D341Med (cell line): ENCODE data around the gene SPATA31D4.

ENCODE experiments used
- DNase-seq: peaks from one replicate; pipeline ENCODE4 v3.0.0; 2012; ENCODE audit warnings: low spot score

Gene SPATA31D4

GRCh38 chr9:81964218-81965171 lies 36.3 kb downstream of the SPATA31D4 start:
- no peak for DNase-seq

- no peak for DNase-seq
Observed at GRCh38 chr9:81968026-81968425, 39.8 kb downstream of the SPATA31D4 start.

GRCh38 chr9:81969971-81970370 lies 41.7 kb downstream of the SPATA31D4 start:
- no peak for DNase-seq

- DNase-seq, result no peak
Observed at GRCh38 chr9:81971727-81972126, 43.5 kb downstream of the SPATA31D4 start.

GRCh38 chr9:81974764-81975163 lies 46.5 kb downstream of the SPATA31D4 start:
- DNase-seq, result no peak

GRCh38 chr9:81976351-81976750 lies 48.1 kb downstream of the SPATA31D4 start:
- no peak for DNase-seq

- DNase-seq, result no peak
Observed at GRCh38 chr9:81979196-81979595, 51.0 kb downstream of the SPATA31D4 start.

GRCh38 chr9:81980568-81980967 lies 52.3 kb downstream of the SPATA31D4 start:
- no peak for DNase-seq

GRCh38 chr9:81981883-81982282 lies 53.7 kb downstream of the SPATA31D4 start:
- no peak for DNase-seq
